ENCODE results near the gene HSD3B1.

The HSD3B1 gene

GRCh38 chr1:119506941-119507340 is at the start of gene HSD3B1:
HSD3B1 (plus strand) TSS chr1:119507210; CDS start chr1:119507477, 267 bp downstream.
- no peak for DNase-seq (ENCODE audit: low read depth)

DNA sequence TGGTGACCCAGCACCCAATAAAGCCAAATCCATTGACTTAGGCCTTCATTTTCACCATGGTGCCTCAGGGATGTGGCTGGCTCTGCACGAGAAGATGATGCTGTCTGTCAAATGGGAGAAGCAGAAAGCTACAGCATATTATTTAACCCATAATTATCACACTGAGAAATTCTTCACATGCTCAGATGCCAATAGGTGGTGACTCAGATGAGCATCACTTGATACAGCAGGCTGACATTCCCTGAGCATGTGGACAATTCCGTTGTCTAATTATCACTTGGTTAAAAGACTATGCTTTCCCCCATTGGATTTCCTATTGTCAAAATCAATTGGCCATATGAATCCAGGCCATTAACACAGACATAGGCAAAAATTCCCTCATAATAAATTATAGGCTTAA is 44.0 kb upstream of the HSD3B1 start:
- no peak for DNase-seq (ENCODE audit: low read depth)

DNA sequence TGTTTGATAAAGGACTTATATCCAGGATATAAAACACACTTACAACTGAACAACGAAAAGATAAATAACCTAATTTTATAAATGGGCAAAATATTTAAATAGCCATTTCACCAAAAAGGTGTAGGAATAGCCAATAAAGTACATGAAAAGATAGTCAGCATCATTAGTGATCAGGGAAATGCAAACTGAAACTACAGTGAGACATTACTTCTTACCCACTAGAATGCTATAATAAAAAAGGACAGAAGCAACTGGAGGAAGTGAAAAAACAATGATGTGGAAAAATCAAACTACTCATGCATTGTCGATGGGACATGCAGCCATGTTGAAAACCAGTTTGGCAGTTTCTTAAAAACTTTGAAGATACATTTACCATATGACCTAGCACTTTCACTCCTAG is 43.4 kb upstream of the HSD3B1 start:
- DNase-seq (ENCODE audit: low read depth) = no peak

- DNase-seq (ENCODE audit: low read depth) = no peak
These were observed 40.6 kb upstream of the HSD3B1 start for GRCh38 chr1:119466445-119466844.

GRCh38 chr1:119467219-119467618 is 39.8 kb upstream of the HSD3B1 start:
- no peak for DNase-seq (ENCODE audit: low read depth)

GRCh38 chr1:119467857-119468668 is 38.9 kb upstream of the HSD3B1 start:
- no peak for DNase-seq (ENCODE audit: low read depth)

DNA sequence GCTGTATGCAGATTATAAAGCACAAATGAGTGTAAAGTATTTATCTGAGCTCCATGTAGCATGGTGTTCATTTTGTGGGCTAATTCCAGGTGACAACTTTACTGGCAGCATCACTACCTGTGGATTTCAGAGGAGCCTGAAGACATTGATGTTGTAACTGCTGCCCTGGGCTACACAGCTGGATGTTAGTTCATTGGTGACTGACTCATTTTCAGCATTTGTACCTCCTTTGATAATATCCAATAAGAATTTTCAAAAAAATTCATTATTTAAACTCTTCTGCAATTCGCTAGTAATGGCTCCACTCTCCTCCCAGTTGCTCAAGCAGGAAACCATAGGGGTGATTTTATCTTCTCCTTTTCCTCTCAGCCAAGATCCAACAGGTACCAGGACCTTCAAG is 37.3 kb upstream of the HSD3B1 start:
- no peak for DNase-seq (ENCODE audit: low read depth)

DNA sequence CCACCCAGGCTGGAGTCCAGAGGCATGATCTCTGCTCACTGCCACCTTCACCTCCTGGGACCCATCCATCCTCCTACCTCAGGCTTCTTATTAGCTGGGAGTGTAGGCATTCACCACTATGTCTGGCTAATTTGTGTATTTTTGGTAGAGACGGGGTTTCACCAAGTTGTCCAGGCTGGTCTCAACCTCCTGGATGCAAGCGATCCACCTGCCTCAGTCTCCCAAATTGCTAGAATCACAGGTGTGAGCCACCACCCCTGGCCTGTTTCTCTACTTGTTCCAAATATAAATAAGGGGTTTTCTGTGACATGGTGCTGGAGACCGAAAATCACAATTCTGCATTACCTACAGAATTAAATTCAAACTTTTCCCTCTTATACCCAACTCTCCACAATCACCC is 36.6 kb upstream of the HSD3B1 start:
- DNase-seq (ENCODE audit: low read depth) = no peak

DNA sequence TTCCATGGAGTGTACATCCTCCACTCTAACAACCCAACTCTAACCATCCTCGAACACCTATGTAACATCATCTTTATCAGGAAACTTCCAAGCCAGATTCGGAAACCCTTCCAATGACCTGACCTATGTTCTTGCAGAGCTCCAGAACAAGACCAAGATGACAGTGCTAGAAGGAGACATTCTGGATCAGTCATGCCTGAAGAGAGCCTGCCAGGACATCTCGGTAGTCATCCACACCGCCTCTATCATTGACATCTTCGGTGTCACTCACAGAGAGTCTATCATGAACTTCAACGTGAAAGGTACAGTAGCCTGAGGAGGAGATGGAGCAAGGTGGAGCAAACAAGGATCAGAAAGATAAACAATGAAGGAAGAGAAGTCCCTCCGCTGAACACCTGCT is 36.1 kb upstream of the HSD3B1 start:
- DNase-seq (ENCODE audit: low read depth) = no peak

DNA sequence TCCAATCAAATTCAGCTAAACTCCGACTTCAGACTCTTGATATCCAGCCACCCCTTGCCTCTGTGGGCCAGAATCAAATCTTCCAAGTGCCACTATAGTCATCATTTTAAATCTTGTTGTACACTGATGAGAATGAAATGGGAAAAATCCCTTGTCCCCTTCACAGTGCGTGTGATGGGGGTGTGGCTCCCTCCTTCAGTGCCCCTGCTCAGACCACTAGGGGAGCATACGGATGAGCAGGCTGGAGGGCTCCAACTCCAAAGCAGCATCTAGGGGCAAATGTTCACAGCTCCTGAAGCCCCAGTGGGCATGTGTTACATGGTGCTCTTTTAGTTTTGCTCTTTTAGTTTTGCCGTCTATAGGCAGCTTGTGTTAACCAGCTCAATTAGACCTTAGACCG is 35.4 kb upstream of the HSD3B1 start:
- no peak for DNase-seq (ENCODE audit: low read depth)

DNA sequence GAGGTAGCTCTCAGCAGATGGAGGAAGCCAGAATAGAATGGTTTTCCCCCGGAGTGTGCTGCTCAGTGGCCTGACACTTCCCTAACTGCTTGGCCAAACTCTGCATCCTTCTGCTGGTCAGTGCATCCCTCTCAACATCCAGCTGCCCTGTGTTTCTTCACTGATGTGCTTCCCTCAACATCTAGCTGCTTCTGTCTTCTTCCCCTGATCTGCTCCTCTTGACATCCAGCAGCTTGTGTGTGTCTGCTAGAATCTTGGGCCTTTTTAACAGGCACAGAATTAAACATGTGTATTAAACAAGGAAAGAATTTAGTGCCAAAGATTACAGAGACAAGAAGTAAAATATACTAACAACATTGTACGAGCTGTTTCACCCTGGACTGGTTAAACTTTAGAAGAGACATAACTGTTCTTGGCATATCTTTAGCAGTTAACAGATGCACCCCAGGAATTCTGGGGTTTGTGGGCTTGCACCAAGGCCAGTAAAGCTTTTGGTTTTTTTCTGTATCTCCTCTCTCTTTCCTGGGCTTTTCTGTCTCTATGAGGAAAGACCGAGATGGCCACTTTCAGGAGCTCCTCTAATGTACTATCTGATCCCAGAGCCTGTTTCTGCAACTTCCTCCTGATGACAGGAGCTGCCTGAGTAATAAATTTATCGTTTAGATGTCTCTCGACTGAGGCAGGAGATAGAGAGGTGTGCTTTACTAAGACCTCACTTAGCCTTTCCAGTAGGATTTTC is 34.8 kb upstream of the HSD3B1 start:
- no peak for DNase-seq (ENCODE audit: low read depth)

DNA sequence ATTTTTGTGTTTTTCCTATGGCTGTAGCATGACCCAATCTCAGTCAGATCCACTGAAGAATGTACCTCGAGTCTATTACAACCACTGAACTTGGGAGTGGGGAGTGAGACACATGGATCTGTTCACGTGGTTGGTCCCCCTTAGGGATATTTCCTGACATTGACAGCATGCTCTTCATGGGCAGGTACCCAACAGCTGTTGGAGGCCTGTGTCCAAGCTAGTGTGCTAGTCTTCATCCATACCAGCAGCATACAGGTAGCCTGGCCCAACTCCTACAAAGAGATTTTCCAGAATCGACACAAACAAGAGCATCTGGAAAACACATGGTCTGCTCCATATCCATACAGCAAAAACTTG is 34.2 kb upstream of the HSD3B1 start:
- DNase-seq (ENCODE audit: low read depth) = no peak

GRCh38 chr1:119475866-119476439 is 31.1 kb upstream of the HSD3B1 start:
- DNase-seq (ENCODE audit: low read depth) = no peak

DNA sequence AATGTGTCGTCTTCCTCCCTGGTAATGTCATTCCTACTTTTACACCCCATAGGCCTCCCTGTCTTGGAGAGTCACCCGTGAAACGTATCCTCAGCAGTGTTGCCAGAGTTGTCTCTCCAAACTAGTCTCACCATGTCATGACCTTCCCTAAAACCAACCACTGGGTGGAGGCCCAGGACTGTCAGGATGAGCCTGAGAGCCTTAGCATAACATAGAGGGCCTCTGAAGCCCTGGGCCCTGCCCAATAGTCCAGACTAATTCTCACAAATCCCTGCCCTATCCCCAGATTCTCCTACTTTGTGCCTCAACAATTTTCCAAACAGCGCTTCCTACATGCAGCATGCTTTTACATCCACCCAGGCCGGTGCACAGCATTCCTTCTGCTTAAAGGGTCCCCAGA is 29.3 kb upstream of the HSD3B1 start:
- no peak for DNase-seq (ENCODE audit: low read depth)

- DNase-seq (ENCODE audit: low read depth) = no peak
These were observed 26.8 kb upstream of the HSD3B1 start for GRCh38 chr1:119480175-119480574.

DNA sequence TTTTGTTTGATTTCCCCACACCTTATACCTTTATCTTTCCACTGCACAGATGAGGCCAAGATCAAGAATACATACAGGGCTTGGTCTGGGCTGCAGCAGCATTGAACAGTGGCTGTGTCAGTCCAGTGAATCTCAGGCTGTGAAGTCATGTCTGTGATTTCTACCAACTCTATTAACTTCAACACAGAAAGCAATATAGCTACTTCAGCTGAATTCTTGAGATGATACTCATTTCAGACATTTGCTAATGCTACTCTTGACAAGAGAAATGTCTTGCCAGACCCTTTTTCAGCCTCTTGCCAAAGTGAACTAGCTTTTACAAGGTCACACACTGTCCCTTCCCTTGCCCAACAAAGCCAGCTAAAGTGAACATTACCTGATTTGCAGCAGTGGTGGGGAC is 25.1 kb upstream of the HSD3B1 start:
- no peak for DNase-seq (ENCODE audit: low read depth)

- no peak for DNase-seq (ENCODE audit: low read depth)
These were observed 24.2 kb upstream of the HSD3B1 start for GRCh38 chr1:119482517-119483425.

DNA sequence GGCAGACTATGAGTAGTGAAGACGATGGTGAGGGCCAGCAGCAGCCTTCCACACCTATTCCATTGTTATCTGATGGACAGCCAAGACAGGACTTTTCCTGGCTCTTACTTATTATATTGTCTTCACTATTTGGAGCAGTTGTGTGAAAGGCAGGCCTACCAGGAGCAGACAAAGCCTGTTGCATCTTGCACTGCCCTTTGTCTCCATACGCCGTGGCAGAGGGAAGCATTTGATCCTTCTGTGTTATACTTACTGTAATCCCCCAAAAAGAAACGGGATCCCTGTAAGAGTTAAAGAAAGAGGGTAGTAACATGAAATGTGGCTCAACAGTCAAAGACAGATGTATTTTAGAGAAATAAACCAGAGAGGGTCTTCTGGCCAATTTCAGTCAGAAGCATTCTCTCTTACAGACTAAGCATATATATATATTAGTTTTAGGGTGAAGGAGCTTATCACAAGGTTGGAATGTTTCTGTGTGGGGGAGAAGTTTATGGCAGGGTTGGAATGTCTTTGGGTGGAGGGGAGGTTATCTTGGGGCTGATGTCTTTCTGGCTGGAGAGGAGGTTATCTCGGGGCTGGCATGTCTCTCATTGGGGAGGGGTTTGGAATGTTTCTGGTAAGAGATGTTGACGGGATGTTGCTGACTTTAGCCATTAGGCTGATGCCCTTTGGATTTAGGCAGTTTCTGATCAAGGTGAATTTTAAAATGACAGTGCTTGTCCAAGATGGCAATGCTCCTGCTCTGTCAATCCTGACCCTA is 23.4 kb upstream of the HSD3B1 start:
- DNase-seq (ENCODE audit: low read depth) = no peak

- no peak for DNase-seq (ENCODE audit: low read depth)
These were observed 21.8 kb upstream of the HSD3B1 start for GRCh38 chr1:119485201-119485600.

GRCh38 chr1:119488216-119488615 is 18.8 kb upstream of the HSD3B1 start:
- no peak for DNase-seq (ENCODE audit: low read depth)

DNA sequence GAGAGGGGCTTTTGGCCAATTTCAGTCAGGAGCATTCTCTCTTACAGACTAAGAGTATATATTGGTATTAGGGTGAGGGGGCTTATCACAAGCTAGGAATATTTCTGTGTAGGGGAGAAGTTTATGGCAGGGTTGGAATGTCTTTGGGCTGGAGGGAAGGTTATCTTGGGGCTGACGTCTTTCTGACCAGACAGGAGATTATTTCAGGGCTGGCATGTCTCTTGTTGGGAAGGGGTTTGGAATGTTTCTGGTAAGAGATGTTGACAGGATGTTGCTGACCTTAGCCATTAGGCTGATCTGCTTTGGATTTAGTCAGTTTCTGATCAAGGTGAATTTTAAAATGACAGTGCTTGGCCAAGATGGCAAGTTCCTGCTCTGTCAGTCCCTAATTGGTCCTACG is 17.8 kb upstream of the HSD3B1 start:
- no peak for DNase-seq (ENCODE audit: low read depth)

- no peak for DNase-seq (ENCODE audit: low read depth)
These were observed 16.1 kb upstream of the HSD3B1 start for GRCh38 chr1:119490925-119491324.

All from stimulated activated CD8-positive, alpha-beta memory T cell treated with anti-CD3 and anti-CD28 coated beads, Interleukin-7, amount 100 ng/mL, for 24 hours (primary cell).